Measurements from ENCODE around the gene ALDH1L1.

ALDH1L1 gene

GRCh38 chr3:126151562-126152302 is 28.7 kb downstream of the ALDH1L1 start:
- no peak overlapping the region for H3K4me3 ChIP-seq (ENCODE audit: low read length)
- TF ChIP-seq CTCF (conservative IDR thresholded peaks at IDR 0.05; ENCODE audit: low read depth, low read length), result no peak
- DNase-seq (ENCODE audit: low read depth), result no peak

GRCh38 chr3:126149960-126150515 is 30.3 kb downstream of the ALDH1L1 start:
- no peak for DNase-seq (ENCODE audit: low read depth)
- no peak for TF ChIP-seq CTCF (conservative IDR thresholded peaks at IDR 0.05; ENCODE audit: low read depth, low read length)
- H3K4me3 ChIP-seq (ENCODE audit: low read length), result no peak overlapping the region

GRCh38 chr3:126149256-126149902 is 31.0 kb downstream of the ALDH1L1 start:
- DNase-seq (ENCODE audit: low read depth), result no peak
- TF ChIP-seq CTCF (conservative IDR thresholded peaks at IDR 0.05; ENCODE audit: low read depth, low read length), result no peak
- H3K4me3 ChIP-seq (ENCODE audit: low read length), result no peak overlapping the region

GRCh38 chr3:126147932-126148683 is 32.3 kb downstream of the ALDH1L1 start:
- TF ChIP-seq CTCF (conservative IDR thresholded peaks at IDR 0.05; ENCODE audit: low read depth, low read length), result no peak
- no peak for DNase-seq (ENCODE audit: low read depth)
- no peak overlapping the region for H3K4me3 ChIP-seq (ENCODE audit: low read length)

GRCh38 chr3:126147147-126147931 is 33.0 kb downstream of the ALDH1L1 start:
- no peak for DNase-seq (ENCODE audit: low read depth)
- no peak overlapping the region for H3K4me3 ChIP-seq (ENCODE audit: low read length)
- TF ChIP-seq CTCF (conservative IDR thresholded peaks at IDR 0.05; ENCODE audit: low read depth, low read length), result no peak

GRCh38 chr3:126146525-126147146 is 33.8 kb downstream of the ALDH1L1 start:
- no peak overlapping the region for H3K4me3 ChIP-seq (ENCODE audit: low read length)
- DNase-seq (ENCODE audit: low read depth), result no peak
- TF ChIP-seq CTCF (conservative IDR thresholded peaks at IDR 0.05; ENCODE audit: low read depth, low read length), result no peak

Measured in retinal pigment epithelial cell (primary cell).